ENCODE measurements around the gene CASZ1.

Gene CASZ1

DNA sequence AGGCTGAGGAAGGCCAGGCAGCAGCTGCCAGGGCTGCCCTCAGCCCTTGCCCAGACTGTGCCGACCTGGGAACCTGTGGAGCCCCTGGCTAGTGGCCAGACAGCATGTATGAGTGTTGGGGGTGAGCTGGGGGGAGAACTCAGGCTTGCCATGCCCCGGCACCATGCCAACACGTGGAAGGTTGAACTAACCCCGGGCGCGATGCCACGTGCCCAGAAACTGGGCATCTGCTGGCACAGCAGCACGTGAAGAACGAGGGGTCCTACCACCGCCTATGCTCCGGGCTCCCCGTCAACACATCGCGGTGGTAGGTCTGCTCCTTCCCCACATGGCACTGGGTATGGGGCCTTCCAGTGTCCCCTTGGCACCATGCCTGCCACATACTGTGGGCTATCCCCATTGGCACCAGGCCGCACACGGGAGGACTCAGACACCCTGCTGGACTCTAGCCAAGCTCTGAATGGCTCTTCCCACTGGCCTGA, 68.7 kb downstream of the CASZ1 start:
- no peak for DNase-seq (ENCODE audit: low spot score)

DNA sequence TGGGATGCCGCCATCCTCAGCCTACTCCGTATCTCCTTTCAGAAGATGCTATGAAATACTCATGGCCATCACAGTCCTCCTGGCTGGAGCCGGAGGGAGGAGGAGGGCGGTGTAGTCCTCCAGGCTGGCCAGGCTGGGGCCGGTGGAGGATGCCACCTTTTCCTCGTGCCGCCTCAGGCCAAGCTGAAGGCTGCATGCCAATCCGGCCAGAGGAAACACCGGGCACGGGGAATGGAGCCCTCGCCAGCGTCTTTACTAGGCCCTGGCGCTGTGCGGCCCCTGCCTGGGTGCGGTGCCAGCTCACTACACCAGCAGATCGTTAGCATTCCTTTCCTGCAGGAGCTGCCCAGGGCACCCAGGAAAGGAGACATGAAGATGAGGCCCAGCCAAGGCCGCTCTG, 70.1 kb downstream of the CASZ1 start:
- no peak for DNase-seq (ENCODE audit: low spot score)

DNA sequence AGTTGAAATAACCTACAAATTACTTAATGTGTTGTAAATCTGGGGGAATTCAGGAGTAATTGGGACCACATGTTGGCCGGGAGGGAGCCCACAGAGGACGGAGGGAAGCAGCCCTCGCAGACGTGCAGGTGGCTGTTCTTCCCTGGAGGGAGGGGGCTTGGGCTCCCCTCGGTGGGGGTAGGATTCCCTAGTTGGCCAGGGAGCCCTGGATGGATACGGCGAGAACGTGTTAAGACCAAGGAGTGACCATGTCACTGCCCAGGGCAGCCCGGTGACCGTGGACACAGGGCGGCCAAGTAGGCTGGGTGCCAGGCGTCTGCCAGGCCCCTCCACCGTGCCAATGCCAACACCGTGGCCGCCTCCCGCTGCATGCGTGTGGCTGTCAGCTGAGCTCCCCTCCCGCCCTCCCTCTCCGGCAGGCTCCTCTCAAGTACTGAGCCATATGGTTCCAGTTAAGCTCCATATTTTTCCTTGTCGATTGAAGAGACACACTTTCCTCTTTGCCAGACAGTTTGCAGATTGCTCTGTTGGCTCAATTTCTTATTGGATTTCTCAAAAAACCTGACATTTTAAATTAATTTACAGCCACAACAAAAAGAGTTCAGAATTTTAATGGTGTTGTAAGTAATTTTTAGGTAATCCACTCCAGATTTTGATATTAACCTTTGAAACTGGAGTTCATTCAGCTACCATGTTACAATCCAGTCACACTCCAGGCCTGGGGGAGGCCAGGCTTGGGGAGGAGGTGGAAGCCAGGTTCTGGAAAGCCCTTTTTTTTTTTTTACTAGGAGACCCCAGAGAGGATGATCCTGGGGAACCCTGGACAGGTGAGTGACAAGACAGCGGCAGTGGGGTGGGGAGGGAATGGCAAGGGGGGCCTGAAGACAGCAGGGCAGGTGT, 71.2 kb downstream of the CASZ1 start:
- DNase-seq (ENCODE audit: low spot score) = no peak

DNA sequence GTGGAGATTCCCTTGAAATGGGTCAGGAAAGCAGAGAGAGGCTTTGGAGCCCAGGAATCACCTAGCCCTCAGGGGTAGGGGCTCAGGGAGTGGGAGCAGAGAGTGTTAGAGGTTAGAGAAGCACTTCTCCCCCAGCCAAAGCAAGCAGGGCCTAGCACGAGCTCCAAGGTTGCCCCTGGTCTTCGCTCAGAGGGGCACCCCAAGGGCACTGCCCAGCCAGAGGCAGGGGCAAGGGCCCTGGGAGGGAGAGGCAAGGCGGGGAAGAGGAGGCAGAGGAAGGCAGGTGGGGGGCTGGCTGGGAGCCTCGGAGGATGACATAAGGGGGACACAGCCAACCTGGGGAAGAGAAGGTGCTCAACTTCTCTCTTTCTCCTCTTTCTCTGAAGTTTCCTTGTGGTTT, 71.9 kb downstream of the CASZ1 start:
- no peak for DNase-seq (ENCODE audit: low spot score)

DNA sequence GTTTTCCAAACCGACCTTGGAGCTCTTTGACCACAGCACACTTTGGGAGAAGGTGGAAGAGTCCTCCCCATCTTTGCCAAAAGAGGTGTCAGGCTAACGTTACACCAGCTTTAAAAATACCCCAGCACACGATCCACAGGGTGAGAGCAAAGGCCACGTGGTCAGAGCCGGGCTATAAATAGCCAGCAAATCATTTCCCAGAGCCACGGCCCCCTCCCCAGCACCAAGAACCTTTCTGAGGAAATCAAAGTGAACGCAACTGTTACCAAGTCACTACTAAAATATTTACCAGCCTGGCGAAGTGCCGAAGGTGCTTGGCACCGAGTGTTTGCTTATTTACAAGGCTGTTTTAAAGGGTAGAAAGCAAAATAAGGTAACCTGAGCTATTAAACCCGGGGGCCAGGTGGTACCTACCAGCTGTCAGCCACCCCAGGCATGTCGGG, 72.4 kb downstream of the CASZ1 start:
- DNase-seq (ENCODE audit: low spot score) = no peak

DNA sequence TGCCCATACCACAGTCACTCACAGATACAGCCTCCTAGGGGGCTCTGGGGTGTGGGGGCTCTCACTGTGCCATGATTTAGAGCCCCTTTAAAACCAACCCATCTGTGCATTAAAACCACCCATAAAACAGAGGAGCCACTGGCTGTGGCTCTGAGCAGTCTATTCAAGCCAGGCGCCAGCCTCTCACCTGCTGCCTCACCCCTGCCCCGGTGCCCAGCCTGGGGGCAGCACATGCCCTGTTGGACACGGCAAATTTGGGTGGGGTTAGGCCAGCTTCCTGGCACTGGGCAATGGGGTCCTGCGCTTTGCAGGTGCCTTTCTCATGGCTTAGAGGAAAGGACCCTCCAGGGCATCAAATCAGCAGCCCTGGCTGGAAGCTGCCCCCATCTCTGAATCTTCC, 73.1 kb downstream of the CASZ1 start:
- DNase-seq (ENCODE audit: low spot score) = no peak

DNA sequence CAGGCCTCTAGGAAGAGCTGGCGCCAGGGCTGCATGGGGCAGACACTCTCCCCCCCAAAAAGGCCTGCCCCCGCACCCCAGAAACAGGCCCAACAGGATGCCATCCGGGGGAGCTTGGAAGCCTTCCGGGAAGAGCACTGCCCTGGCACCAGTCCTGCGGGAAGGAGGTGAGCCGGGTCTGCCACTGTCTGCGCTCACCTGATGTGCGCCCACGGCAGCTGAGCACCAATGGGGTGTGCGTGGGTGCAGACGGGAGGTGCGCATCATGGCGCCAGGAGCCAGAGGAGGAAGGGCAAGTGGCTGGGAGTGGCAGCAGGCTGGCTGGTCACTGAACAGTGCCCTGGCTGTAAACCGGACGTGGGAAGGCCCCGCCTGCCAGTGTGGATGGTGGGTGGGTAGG, 73.6 kb downstream of the CASZ1 start:
- no peak for DNase-seq (ENCODE audit: low spot score)

DNA sequence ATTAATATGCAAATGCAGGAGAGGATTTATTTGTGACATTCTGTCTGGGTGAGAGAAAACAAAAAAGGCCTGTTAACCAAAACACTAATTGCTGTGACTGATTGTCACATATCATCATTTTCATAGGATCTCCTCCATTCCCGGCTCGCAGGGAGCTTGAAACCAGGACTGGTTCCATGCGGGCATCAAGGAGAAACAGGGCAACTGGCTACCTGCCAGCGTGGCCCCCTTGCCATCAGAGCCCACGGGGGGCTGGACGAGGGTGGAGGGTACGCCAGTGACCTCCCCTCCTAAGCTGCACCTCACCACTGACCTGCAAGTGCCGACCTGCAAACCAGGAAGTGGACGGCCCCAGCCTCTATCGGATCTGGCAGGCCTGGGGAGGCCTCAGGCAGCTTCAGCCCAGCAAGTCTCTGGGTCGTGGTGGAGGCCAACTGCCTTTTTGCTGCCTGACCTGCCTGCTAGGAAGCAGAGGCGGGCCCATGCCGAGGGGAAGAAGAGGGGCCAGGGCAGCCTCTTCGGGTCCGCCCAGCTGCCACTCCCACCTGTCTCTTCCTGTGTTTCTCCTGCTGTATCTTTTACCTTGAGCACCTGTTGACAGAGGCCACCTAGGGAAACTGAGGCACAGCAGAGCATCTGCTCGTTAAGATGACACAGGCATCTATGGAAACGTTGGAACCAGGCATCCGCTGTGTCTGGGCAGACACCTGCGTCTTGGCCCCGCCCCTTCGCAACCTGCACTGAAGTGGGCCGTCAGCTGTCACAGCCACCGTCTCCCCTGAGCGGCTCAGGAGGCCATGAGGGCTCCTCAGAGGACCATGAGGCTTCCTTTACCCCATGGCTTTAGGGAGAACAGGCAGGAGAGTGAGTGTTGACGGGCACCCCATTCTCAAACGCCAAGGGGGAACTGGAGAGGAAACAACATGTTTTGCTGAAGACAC, 74.8 kb downstream of the CASZ1 start:
- DNase-seq (ENCODE audit: low spot score) = no peak

DNA sequence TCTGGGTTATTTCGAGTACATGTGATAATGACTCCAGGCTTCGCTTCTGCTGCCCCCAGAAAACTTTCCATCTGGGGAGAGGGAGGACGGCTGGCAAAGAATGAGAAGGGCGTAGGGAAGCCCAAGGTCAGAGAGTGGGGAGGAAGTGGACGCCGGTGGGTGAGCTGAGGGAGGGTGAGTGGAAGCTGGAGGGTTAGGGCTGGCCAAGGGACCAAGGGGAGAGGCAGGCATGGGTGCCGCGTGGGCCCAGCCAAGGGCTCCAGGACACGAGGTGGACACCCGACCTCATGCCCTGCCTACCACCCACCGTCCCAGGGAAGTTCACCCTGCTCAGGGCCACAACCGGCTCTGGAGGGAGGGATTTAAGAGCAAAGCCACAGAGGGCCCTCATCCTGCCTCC, 75.8 kb downstream of the CASZ1 start:
- DNase-seq (ENCODE audit: low spot score) = no peak

DNA sequence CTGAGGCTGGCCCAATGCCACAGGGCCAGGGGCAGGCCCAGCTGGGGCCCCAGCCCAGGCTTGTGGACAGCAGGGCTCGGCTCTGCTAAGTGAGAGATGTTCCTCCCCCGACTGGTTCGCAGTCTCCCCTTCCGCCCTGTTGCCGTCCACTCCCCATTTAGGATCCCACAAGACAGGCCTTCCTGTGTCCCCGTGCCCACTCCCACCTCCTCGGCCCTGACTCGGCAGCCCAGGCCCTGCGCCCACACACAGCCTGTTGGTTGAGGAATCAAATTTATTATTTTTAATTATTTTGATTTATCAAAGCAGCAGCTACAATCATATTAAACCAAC, 78.4 kb downstream of the CASZ1 start:
- no peak for DNase-seq (ENCODE audit: low spot score)

DNA sequence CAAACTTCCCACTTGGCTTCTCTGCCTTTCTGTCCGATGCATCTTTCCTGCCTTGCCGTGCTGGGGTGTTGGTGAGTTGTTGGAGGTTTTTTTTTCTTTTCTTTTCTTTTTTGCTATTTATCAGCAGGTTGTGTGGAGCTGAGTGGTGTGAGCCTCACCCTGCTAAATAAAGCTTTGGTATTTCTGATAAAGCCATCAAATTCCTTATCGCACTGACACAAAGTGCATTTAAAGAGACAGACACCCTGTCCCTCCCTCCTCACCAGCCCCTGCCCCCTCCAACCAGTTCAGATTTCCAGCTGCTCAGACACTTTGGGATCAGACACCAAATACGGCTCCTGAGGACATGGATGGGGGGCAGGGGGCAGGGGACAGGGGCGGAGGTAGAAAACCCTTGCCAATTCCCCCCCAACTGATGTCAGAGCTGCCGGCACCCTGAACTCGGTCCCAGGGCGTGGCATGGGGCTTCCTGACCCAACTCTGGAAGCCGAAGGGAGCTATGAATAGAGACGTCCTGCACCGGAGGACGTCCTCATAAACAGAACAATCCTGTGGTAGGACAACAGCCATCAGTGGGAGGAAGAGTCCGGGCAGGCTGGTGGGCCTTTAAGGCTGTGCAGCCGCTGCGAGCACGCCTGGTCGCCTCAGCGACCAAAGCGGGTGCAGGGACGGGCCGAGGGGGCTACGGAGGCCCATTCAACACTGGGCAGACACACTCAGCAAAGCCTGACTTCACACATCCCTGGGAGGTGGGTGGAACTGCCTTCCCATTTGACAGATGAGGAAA, 79.0 kb downstream of the CASZ1 start:
- DNase-seq (ENCODE audit: low spot score) = peak; percentile 20

DNA sequence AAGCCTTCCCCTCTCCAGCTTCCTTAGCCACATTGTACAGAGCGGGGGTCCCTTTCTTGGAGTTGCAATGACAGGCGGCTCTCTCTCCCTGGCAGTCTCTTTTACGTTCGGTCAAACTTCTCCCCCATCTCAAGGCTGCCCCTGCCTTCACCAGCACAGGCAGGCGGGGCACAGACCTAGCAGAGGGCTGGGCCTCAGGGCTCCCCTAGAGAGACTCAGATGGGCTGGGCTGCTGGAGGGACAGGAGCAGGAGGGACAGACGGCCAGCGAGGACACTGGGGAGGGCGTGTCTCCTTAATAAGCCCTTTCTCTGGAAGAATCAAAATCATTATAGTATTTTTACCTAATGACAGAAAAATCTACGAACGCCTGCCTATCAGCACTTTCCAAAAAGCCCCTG, 79.6 kb downstream of the CASZ1 start:
- DNase-seq (ENCODE audit: low spot score) = peak; percentile 4

DNA sequence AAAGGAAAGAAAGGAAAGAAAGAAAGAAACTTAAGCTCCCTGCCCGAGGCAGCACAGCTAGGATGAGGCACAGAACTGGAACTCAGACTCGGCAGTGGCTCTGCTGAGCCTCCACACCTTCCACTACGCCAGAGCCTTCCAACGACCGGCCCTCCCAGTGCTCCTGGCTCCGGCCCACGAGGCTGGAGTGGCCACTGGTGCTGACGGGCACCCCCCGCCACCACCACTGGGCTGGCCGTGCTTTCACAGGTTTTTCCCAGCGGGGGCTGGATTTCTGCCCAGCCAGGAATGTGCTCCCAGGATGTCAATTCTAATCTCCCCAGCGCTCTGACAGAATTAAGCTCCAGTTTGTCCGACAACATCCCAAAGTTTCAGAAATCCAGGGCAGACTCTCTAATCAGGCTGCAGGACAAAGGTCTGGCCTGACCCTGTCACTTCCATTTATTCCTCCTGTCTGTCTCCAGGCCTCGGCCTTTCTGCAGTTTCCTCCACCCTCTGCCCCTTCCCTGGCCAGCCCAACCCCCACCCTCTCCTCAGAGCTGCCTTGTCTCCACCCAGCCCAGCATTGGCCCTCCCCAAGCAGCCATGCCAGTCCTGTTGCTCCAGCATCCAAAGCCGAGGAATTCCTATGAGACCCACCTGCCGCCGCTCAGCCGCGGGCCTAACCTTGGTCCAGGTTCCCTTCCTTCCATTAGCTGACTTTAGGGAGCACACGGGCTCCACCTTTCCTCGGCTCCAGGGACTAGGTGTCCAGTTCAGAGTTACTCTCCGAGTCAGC, 81.9 kb downstream of the CASZ1 start:
- no peak for DNase-seq (ENCODE audit: low spot score)

DNA sequence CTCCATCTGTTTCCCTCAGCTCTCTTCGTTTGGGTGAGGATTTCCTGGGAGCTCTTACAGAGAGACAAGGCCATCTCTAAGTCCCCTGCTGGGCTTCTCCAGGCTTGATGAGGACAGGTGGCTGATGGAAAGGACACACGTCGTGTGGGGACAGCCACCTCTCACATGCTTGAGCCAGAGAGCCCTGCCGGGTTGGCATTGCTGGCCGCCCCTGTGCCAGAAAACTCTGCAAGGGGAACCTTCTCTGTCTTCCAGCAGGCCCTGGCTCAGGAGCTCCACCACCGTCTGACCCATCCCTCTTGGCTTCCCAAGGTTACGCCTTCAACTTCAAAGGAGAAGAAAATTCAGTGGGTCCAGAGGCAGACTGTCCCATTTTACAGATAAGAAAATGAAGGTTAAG, 82.8 kb downstream of the CASZ1 start:
- DNase-seq (ENCODE audit: low spot score) = no peak

DNA sequence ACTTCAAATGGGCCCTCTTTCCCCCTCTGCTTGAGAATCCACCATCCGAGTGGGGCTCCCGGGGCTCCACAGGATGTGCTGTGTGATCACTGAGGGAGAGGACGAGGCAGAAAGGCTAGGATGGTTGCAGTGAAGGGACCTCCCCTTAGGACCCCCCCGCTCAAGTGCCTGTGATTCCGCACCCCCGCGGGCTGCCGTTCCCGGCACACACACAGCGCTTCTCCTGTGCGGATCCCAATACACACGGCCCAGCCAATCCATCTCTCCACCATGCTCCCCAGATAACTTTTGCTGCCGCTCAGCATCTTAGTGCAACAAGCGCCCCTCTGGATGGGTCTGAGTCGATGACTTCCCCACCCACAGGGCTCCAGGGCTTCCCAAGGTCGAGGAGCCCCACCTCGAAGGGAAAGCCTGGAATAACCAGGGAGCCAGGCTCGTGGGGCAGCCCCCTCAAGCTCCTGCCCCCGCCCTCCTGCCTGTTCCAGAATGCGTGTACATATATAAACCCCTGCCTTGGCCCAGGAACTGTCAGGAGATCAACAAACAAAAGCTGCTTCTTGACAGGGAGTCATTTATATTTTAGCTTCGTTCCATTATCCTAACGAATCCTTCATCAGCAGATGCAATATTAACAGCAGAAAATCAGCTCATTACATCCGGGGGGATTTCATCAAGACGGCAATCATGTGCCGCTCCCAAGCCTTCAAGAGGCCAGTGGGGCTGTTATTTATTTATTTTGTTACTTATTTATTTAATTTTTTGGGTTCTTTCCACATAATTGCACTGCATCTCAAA, 83.7 kb downstream of the CASZ1 start:
- DNase-seq (ENCODE audit: low spot score) = no peak

DNA sequence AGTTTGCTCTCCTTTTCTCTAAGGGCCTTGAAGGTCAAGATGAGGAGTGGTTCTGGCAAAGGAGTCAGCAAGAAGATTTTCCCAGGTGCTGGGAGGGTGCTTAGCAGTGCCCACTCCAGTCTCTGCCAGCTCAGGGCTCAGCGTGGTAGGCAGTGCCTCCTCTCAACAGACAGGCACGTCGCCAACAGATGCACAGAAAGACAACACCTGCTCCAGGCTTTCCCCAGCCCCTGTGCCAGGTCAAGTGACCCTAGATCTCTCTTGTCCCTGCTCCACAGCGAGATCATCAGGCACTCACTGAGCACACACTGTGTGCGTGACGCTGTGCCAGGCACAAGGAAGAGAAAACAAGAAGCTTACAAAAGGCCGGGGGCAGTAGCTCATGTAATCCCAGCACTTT, 86.0 kb downstream of the CASZ1 start:
- no peak for DNase-seq (ENCODE audit: low spot score)

DNA sequence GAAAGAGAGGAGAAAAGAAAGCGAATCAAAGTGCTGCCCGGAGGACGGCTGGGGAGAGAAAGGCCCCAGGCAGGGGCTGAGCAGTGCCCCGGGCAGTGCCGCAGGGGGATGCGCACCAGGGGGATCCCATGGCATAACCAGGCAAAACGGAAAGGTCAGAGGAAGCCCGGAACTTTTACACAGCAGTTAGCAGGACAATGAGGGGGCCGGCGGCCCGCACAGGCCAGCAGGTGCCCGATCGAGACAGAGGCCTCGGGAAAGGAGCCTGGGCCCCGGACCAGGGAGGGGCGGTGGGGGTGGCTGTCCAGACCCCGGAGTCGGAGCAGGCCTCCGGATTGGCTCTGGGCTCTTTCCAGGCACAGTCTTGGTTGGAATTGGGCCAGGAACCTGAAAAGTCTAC, 86.8 kb downstream of the CASZ1 start:
- DNase-seq (ENCODE audit: low spot score) = no peak

DNA sequence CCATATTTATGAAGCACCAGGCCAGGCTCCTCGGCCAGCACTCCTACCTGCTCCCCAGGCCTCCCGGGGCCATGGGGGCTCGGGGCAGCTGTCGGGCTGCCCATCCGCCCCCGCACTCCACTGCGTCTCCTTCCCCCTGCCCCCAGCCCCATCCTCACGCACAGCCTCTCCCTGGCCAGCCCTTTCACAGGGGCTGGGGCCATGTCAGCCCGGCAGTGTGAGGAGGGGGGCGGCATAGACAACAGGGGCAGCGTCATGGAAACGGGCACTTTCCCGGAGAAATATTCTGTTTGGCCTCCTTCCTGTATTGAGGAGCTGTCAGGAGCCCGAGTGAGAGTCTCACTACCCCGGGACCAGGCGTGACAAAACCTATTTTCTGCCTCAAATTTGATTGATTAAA, 87.3 kb downstream of the CASZ1 start:
- DNase-seq (ENCODE audit: low spot score) = no peak

DNA sequence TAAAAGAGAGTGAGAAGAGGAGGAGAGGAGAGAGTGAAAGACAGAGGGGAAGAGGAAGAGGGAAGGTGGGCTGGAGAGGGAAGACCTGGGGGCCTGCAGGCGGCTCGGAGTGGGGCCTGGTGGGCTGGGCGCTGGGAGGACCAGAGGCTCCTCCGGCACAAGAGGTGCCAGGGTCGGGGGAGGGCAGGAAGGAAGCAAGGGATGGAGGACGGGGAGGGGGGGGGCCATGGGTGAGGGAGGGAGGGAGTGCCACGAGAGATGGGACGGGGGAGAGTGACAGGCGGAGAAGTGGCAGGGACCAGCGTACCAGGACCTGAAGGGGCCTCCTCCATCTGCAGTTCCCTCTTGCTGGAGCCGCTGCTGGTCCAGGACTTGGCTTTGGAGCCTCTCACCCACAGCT, 87.7 kb downstream of the CASZ1 start:
- no peak for DNase-seq (ENCODE audit: low spot score)

DNA sequence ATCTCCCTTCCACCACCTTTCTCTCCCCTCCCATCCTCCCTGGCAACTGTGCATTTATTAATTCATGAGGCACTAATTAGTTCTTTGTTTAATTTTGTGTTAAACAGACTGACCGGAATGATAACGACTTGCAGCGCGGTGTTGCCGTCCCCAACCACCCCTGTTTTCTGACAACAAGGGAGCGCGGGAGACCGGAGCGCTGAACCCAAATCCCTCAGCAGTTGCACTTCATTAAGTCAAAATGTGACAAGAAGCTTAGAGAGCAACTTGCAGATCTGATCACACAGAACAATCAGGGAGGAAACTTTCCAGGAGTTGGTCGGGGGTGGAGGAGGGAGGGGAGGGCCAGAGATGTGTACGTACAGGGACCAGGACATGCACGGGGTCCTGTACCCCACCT, 89.2 kb downstream of the CASZ1 start:
- no peak for DNase-seq (ENCODE audit: low spot score)

All from hematopoietic multipotent progenitor cell treated with erythropoietin and hydrocortisone succinate and interleukin-3 and kit ligand, for 15 days (in vitro differentiated cells).